ENCODE results near the gene DAB1.

DAB1 gene

GRCh38 chr1:57086154-57086553 is 337.7 kb downstream of the DAB1 start:
- no peak for DNase-seq (ENCODE audit: low read depth in 1 of 2, low spot score in 1 of 2)

GRCh38 chr1:57084701-57085100 is 339.2 kb downstream of the DAB1 start:
- DNase-seq (ENCODE audit: low read depth in 1 of 2, low spot score in 1 of 2) = no peak

- no peak for DNase-seq (ENCODE audit: low read depth in 1 of 2, low spot score in 1 of 2)
These were observed 341.0 kb downstream of the DAB1 start for GRCh38 chr1:57082711-57083439.

GRCh38 chr1:57079454-57080157 is 344.3 kb downstream of the DAB1 start:
- no peak for DNase-seq (ENCODE audit: low read depth in 1 of 2, low spot score in 1 of 2)

- DNase-seq (ENCODE audit: low read depth in 1 of 2, low spot score in 1 of 2) = no peak
These were observed 351.3 kb downstream of the DAB1 start for GRCh38 chr1:57072401-57073110.

- no peak for DNase-seq (ENCODE audit: low read depth in 1 of 2, low spot score in 1 of 2)
These were observed 356.0 kb downstream of the DAB1 start for GRCh38 chr1:57067863-57068262.

- no peak for DNase-seq (ENCODE audit: low read depth in 1 of 2, low spot score in 1 of 2)
These were observed 356.8 kb downstream of the DAB1 start for GRCh38 chr1:57066980-57067610.

- no peak for DNase-seq (ENCODE audit: low read depth in 1 of 2, low spot score in 1 of 2)
These were observed 358.4 kb downstream of the DAB1 start for GRCh38 chr1:57065442-57065841.

GRCh38 chr1:57064379-57065140 is 359.3 kb downstream of the DAB1 start:
- no peak for DNase-seq (ENCODE audit: low read depth in 1 of 2, low spot score in 1 of 2)

GRCh38 chr1:57063406-57064125 is 360.3 kb downstream of the DAB1 start:
- DNase-seq (ENCODE audit: low read depth in 1 of 2, low spot score in 1 of 2) = no peak

GRCh38 chr1:57061369-57061768 is 362.5 kb downstream of the DAB1 start:
- no peak for DNase-seq (ENCODE audit: low read depth in 1 of 2, low spot score in 1 of 2)

- DNase-seq (ENCODE audit: low read depth in 1 of 2, low spot score in 1 of 2) = no peak
These were observed 363.4 kb downstream of the DAB1 start for GRCh38 chr1:57060451-57060850.

- DNase-seq (ENCODE audit: low read depth in 1 of 2, low spot score in 1 of 2) = no peak
These were observed 365.0 kb downstream of the DAB1 start for GRCh38 chr1:57058652-57059501.

- no peak for DNase-seq (ENCODE audit: low read depth in 1 of 2, low spot score in 1 of 2)
These were observed 375.0 kb downstream of the DAB1 start for GRCh38 chr1:57048856-57049255.

GRCh38 chr1:57046462-57046861 is 377.4 kb downstream of the DAB1 start:
- no peak for DNase-seq (ENCODE audit: low read depth in 1 of 2, low spot score in 1 of 2)

- no peak for DNase-seq (ENCODE audit: low read depth in 1 of 2, low spot score in 1 of 2)
These were observed 382.0 kb downstream of the DAB1 start for GRCh38 chr1:57041901-57042300.

GRCh38 chr1:57040811-57041210 is 383.0 kb downstream of the DAB1 start:
- DNase-seq (ENCODE audit: low read depth in 1 of 2, low spot score in 1 of 2) = no peak

- DNase-seq (ENCODE audit: low read depth in 1 of 2, low spot score in 1 of 2) = no peak
These were observed 386.9 kb downstream of the DAB1 start for GRCh38 chr1:57036641-57037579.

Data from activated T-helper 1 cell treated with anti-CD3 and anti-CD28 coated beads, Interleukin-2, amount 50 U/mL, for 16 hours (primary cell).